ENCODE measurements around the gene ASCL1.

GRCh38 chr12:102963796-102964195, 6.3 kb downstream of the ASCL1 start:
- no peak for TF ChIP-seq HDAC2 (IDR thresholded peaks at IDR 0.05)
- TF ChIP-seq THRAP3 (IDR thresholded peaks at IDR 0.05; ENCODE audit: borderline replicate concordance) = no peak
- no peak for TF ChIP-seq CBX5 (IDR thresholded peaks at IDR 0.05; ENCODE audit: borderline replicate concordance, low read depth)
- TF ChIP-seq, protein P1, sequence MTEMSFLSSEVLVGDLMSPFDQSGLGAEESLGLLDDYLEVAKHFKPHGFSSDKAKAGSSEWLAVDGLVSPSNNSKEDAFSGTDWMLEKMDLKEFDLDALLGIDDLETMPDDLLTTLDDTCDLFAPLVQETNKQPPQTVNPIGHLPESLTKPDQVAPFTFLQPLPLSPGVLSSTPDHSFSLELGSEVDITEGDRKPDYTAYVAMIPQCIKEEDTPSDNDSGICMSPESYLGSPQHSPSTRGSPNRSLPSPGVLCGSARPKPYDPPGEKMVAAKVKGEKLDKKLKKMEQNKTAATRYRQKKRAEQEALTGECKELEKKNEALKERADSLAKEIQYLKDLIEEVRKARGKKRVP (CRISPR knock-in tag; IDR thresholded peaks at IDR 0.05) = no peak
- no peak for TF ChIP-seq RBM22 (IDR thresholded peaks at IDR 0.05; ENCODE audit: low read depth, low read length, poor library complexity, severe bottlenecking)
